ENCODE data around the gene TGFB2. TPM values are rescaled to one million over a fixed set of nuclear protein-coding genes. Genes with fewer than 3 reads are reported as not detected.
A peak's percentile ranks its signal among the peaks of the same experiment; 100 is the strongest.

The TGFB2 gene
- total RNA-seq, 1 experiment from 2014 or later: not detected

GRCh38 chr1:218371927-218372672, 27.0 kb downstream of the TGFB2 start:
- Mint-ChIP-seq H3K36me3 (ENCODE audit: insufficient read depth in 1 of 3, low read depth in 3 of 3) (no peaks in the 10 kb centered on the region), H3K4me1 (no peaks in the 10 kb centered on the region)

More at GRCh38 chr1:218371927-218372672, 27.0 kb downstream of the TGFB2 start:
- Histone ChIP-seq H4K20me1 (ENCODE audit: control insufficient read depth, insufficient read depth, insufficient read length) (no peaks in the 10 kb centered on the region), H2BK120ac (ENCODE audit: low read depth, low read length, poor library complexity, severe bottlenecking) (no peak overlapping the region), H3K9me3 (ENCODE audit: control insufficient read depth, low read depth, low read length) (no peaks in the 10 kb centered on the region), H4K91ac (ENCODE audit: insufficient read length, low read depth, low read length) (no peak overlapping the region), H3K23ac (ENCODE audit: insufficient read length, low read depth, low read length) (no peak overlapping the region), H3K9ac (ENCODE audit: extremely low read depth, insufficient read length, low read length) (no peak overlapping the region), H2BK20ac (ENCODE audit: low read depth, low read length, poor library complexity, severe bottlenecking) (no peak overlapping the region), H3K4me2 (ENCODE audit: insufficient read depth, insufficient read length, low read length) (no peak overlapping the region), H3K27ac (ENCODE audit: insufficient read length, low read depth, low read length) (no peak overlapping the region), H4K8ac (replicated peaks; ENCODE audit: insufficient read length, low read depth, low read length) (no peak overlapping the region), H3T11ph (ENCODE audit: low read length) (no peak overlapping the region), H2BK15ac (ENCODE audit: low read depth, low read length) (no peak overlapping the region), H3K23me2 (ENCODE audit: insufficient read length, low read depth, low read length, poor library complexity, severe bottlenecking) (no peaks in the 10 kb centered on the region), H2AK5ac (ENCODE audit: insufficient read length, low read length) (no peak overlapping the region), H4K5ac (ENCODE audit: insufficient read length, low read depth, low read length) (no peak overlapping the region), H3K56ac (ENCODE audit: insufficient read length, low read depth, low read length) (no peak overlapping the region), H3K27me3 (ENCODE audit: insufficient read depth, low read length) (no peaks in the 10 kb centered on the region), H3K4ac (ENCODE audit: low read depth, low read length) (no peak overlapping the region), H3K79me1 (ENCODE audit: insufficient read depth, low read depth, low read length, poor library complexity, severe bottlenecking) (no peaks in the 10 kb centered on the region), H3K79me2 (ENCODE audit: insufficient read depth, low read length) (no peaks in the 10 kb centered on the region), H2BK5ac (ENCODE audit: insufficient read length, low read length) (no peak overlapping the region), H2BK12ac (ENCODE audit: insufficient read length, low read depth, low read length) (no peak overlapping the region), H3K18ac (ENCODE audit: insufficient read length, low read depth, low read length) (peak overlapping the region; percentile 32), H3K14ac (ENCODE audit: insufficient read depth, low read length) (no peak overlapping the region), H2AFZ (ENCODE audit: low read length) (no peak overlapping the region), H3K4me1 (ENCODE audit: insufficient read depth, low read length) (no peaks in the 10 kb centered on the region)
- Mint-ChIP-seq H3K4me3 (no peak overlapping the region), H3K9me3 (no peaks in the 10 kb centered on the region), H3K27me3 (ENCODE audit: low read depth) (no peaks in the 10 kb centered on the region), H3K27ac (no peak overlapping the region; a peak in 1 of 7 replicates)
- DNase-seq: no peak
- WGBS (ENCODE audit: extremely low coverage, insufficient read length, low lambda C conversion rate): no CpG with 5 or more reads among the region's 8 CpGs
- TF ChIP-seq, protein P1, sequence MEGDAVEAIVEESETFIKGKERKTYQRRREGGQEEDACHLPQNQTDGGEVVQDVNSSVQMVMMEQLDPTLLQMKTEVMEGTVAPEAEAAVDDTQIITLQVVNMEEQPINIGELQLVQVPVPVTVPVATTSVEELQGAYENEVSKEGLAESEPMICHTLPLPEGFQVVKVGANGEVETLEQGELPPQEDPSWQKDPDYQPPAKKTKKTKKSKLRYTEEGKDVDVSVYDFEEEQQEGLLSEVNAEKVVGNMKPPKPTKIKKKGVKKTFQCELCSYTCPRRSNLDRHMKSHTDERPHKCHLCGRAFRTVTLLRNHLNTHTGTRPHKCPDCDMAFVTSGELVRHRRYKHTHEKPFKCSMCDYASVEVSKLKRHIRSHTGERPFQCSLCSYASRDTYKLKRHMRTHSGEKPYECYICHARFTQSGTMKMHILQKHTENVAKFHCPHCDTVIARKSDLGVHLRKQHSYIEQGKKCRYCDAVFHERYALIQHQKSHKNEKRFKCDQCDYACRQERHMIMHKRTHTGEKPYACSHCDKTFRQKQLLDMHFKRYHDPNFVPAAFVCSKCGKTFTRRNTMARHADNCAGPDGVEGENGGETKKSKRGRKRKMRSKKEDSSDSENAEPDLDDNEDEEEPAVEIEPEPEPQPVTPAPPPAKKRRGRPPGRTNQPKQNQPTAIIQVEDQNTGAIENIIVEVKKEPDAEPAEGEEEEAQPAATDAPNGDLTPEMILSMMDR (conservative IDR thresholded peaks at IDR 0.05): no peak
